Measurements from ENCODE around the gene MTHFD1L.

GRCh38 chr6:151023342-151023741, 157.8 kb downstream of the MTHFD1L start:
- TF ChIP-seq CTCF (IDR thresholded peaks at IDR 0.05; ENCODE audit: borderline replicate concordance, extremely low read depth, low read length, poor library complexity, severe bottlenecking) = no peak
- no peak for TF ChIP-seq EZH2 (IDR thresholded peaks at IDR 0.05; ENCODE audit: borderline replicate concordance, low read depth, low read length, severe bottlenecking)

Measured in DND-41 (cell line).